Cardiac fibroblast (primary cell): ENCODE data around the gene ARSG.
"Not testable (repeated sequence)": the region's sequence is repeated elsewhere in the genome, so short reads cannot be mapped to it uniquely, and the experiment has no call there.

Experiments
- DNase-seq, 2 donors: peaks; one replicate each; pipeline versions ENCODE4 v3.0.0 to v3.0.0-alpha.2; 2010; ENCODE audit warnings: low read depth in 2 of 2
- H3K4me3 ChIP-seq, 2 donors: replicated peaks in 1 of 2; 1 replicate in 1 of 2; 2 replicates in 1 of 2; pipeline ENCODE4 v1.5.1; 2011; ENCODE audit warnings: low read depth in 2 of 2, low read length in 2 of 2, mild to moderate bottlenecking in 2 of 2, moderate library complexity in 1 of 2
- TF ChIP-seq, protein P1 (sequence below): IDR thresholded peaks from one replicate; pipeline ENCODE4 v1.5.1; 2011; ENCODE audit warnings: low read depth, mild to moderate bottlenecking, low read length, inconsistent platforms

Gene ARSG

DNA sequence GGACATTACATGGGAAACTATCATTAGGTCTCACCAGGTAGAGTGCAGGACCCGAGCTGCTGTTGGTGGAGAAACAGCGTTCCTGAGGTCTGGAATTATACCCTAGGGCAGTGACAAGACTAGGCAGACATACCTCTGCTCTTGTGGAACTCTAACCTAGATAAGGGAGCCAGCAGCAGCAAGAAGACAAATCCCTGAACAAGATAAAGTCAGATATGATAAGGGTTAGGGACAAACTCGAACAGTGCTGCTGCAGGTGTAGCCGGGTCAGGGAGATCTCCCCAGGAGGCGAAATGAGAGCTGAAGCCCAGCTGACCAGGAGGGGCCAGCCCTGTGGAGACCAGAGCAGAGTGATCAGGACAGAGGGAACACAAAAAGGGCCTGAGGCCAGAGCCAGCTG, 34.7 kb downstream of the ARSG start:
- DNase-seq: no peak
- no peak overlapping the region for H3K4me3 ChIP-seq
- TF ChIP-seq, protein P1, sequence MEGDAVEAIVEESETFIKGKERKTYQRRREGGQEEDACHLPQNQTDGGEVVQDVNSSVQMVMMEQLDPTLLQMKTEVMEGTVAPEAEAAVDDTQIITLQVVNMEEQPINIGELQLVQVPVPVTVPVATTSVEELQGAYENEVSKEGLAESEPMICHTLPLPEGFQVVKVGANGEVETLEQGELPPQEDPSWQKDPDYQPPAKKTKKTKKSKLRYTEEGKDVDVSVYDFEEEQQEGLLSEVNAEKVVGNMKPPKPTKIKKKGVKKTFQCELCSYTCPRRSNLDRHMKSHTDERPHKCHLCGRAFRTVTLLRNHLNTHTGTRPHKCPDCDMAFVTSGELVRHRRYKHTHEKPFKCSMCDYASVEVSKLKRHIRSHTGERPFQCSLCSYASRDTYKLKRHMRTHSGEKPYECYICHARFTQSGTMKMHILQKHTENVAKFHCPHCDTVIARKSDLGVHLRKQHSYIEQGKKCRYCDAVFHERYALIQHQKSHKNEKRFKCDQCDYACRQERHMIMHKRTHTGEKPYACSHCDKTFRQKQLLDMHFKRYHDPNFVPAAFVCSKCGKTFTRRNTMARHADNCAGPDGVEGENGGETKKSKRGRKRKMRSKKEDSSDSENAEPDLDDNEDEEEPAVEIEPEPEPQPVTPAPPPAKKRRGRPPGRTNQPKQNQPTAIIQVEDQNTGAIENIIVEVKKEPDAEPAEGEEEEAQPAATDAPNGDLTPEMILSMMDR: no peak

DNA sequence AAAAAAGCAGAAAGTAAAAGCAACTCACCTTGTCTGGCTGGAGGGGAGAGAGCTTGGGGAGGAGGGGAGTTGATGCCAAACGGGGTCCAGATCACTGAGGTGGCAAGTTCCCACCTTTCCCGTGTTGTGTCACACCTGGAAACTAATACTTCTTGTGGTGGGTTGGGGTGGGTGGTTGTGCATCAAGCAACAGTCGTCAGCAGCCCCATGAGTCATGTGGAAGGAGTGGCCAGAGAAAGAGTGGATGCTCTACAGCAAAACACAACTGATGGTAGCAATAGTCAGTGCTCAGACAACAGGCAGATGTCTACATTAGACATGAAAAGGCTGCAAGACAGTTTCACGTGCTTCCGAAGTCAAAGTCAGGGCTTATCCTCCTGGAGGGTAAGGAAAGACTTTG, 35.4 kb downstream of the ARSG start:
- DNase-seq: peak in 1 of 2 donors; percentile 31
- no peak overlapping the region for H3K4me3 ChIP-seq
- TF ChIP-seq, protein P1: no peak

DNA sequence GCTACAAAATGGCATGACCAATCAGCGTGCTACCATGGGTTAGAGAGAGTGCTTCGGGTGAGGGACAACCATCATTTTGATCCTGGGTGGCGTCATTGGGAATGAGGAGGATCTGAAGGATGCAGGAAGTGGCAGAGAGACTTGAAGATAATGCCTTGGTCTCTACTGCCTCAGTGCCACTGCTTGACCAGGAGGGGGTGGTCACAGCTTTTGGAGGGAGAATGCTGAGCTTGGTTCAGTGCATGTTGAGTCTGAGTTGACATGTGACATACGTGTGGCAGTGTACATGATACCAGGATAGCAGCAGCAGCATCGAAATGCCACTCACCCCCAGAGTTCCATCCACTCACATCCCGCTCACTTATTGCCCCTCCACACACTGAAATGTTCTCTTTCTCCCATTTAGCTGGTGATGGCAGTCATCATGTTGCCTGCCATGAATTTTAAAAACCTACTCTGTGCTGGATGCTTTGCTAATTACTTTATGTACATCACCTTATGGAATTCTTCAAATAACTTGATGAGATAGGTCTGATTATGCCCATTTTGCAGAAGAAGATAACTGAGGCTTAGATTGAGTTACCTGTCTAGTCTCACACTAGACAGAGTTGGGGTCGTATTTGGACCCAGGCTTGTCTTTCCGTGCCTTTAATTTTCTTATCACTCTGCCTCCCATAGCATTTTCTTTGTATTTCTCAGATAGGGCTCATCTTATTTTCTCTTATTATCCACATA, 36.7 kb downstream of the ARSG start:
- TF ChIP-seq, protein P1: no peak
- H3K4me3 ChIP-seq: no peak overlapping the region
- DNase-seq: no peak

DNA sequence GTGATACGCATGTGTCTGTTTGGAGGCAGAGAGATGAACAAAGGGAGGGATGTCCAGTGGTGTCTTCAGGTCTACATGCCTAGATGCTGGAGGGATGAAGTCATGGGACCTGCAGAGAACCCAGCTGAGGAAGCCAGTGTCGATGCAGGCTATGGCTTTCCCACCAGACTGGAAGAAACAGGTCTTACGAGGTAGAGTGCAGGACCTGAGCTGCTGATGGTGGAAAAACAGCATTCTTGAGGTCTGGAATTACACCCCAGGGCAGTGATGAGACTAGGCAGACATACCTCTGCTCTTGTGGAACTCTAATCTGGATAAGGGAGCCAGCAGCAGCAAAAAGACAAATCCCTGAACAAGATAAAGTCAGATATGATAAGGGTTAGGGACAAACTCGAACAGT, 37.4 kb downstream of the ARSG start:
- TF ChIP-seq, protein P1: no peak
- DNase-seq: no peak
- H3K4me3 ChIP-seq: no peak overlapping the region

DNA sequence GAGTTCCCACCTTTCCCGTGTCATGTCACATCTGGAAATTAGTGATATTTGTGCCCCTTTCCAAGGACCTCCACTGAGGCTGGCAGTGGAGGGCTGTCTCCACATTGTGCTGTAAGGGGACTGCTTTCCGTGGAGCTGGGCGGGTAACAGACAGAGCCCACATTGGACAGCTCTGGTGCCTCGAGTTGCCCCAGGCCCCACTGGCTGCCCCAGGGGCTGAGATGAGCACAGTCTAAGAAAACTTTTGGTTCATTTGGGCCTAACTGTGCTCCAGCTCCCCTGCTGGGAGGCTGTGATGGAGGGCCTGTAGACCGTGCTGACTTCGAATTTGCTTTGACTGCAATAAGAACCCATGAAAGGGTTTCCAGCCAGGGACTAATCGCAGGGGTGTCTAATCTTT, 38.0 kb downstream of the ARSG start:
- DNase-seq: no peak
- TF ChIP-seq, protein P1: no peak
- no peak overlapping the region for H3K4me3 ChIP-seq

DNA sequence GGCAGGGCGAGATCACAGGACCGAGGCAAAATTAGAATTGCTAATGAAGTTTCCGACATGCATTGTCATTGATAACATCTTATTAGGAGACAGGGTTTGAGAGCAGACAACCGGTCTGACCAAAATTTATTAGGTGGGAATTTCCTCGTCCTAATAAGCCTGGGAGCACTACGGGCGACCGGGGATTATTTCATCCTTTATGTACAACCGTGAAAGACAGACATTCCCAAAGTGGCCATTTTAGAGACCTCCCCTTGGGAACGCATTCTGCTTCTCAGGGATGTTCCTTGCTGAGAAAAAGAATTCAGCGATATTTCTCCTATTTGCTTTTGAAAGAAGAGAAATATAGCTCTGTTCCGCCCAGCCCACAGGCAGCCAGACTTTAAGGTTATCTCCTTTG, 40.6 kb downstream of the ARSG start:
- not testable (repeated sequence) for DNase-seq, H3K4me3 ChIP-seq

DNA sequence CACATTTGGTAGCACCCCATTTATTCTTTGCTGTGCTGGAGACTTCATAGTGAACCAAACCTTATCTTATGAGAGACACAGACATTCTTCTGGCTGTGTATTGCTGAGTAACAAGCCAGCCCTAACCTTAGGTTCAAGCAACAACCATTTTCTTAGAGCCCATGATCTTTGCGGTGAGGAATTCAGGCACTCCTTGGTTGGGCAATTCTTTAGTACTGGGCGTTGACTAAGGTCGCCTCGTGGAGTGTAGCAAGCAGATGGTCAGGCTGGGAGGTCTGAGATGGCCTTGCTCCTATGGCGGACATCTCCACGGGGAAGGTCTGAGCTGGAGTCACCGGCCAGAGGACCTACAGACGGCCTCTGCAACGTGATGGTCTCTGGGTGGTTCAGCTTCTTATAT, 43.1 kb downstream of the ARSG start:
- TF ChIP-seq, protein P1: no peak
- no peak overlapping the region for H3K4me3 ChIP-seq
- DNase-seq: peak in 1 of 2 donors; percentile 34
